Measurements from ENCODE around the gene HMCN2.
"Not testable (repeated sequence)": the region's sequence is repeated elsewhere in the genome, so short reads cannot be mapped to it uniquely, and the experiment has no call there.

The HMCN2 gene

DNA sequence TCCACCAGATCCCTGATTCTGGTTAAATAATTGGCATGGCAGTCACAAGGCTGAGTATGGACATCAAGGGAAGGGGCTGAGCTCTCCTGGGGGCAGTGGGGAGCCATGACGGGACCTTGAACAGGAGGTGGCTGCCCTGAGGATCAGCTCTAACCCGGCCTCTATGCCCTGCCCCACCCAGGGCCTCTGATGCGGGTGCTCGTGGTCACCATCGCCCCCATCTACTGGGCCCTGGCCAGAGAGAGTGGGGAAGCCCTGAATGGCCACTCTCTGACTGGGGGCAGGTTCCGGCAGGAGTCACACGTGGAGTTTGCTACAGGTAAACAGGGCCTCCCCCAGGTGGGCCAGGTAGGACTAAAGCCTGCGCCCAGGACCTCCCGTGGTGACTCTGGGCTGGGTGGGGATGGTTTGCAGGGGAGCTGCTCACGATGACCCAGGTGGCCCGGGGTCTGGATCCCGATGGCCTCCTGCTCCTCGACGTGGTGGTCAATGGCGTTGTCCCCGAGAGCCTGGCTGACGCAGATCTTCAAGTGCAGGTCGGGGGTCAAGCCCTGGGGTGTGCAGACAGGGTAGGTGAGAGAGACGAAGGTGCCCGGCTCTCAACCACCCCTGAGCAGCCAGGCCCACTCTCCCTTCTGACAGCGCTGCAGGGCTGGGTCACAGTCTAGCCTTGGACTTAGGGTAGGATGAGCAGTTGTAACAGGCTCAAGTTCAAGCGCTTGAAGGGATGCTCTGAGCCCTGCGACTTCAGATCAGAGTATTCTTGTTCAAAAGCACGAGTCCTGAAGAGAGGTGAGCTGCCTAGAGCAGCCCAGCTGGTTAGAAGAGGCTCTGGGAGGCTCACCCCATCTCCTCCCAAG is 159.3 kb downstream of the HMCN2 start:
- no peak for DNase-seq

GRCh38 chr9:130425741-130426466 is 160.3 kb downstream of the HMCN2 start:
- DNase-seq = no peak

GRCh38 chr9:130426467-130426773 is 160.9 kb downstream of the HMCN2 start:
- DNase-seq = no peak

- DNase-seq = no peak
Observed at GRCh38 chr9:130426883-130427282, 161.3 kb downstream of the HMCN2 start.

- no peak for DNase-seq
Observed at GRCh38 chr9:130427326-130427725, 161.8 kb downstream of the HMCN2 start.

DNA sequence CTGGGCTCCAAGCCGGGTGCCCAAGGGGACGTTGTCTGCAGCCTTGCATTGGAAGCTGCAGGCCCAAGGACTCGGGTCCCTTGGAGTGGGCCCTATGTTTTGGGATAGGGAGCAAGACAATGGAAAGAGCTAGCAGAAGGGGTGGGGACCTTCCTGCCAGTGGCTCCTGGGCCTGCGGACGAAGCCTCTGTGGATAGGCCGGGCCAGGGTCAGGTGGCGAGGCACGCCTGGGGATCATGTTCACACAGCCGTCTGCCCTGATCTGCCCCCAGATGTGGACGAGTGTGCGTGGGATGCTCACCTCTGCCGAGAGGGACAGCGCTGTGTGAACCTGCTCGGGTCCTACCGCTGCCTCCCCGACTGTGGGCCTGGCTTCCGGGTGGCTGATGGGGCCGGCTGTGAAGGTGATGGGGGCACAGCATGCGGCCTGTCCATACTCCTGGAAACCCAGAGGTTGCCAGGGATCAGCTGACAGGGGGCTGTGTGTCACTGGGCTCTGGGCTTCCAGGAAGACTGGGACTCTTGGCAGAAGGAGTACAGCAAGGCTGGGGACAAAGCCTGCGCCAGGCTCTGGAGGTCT is 162.6 kb downstream of the HMCN2 start:
- no peak for DNase-seq

GRCh38 chr9:130429381-130429780 is 163.8 kb downstream of the HMCN2 start:
- DNase-seq = no peak

- no peak for DNase-seq
Observed at GRCh38 chr9:130429831-130430230, 164.3 kb downstream of the HMCN2 start.

DNA sequence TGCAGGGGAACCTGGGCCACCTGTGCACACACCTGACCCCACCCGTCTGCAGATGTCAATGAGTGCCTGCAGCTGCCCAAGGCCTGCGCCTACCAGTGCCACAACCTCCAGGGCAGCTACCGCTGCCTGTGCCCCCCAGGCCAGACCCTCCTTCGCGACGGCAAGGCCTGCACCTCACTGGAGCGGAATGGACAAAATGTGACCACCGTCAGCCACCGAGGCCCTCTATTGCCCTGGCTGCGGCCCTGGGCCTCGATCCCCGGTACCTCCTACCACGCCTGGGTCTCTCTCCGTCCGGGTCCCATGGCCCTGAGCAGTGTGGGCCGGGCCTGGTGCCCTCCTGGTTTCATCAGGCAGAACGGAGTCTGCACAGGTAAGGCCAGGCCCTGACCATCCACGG is 164.7 kb downstream of the HMCN2 start:
- DNase-seq = no peak

- DNase-seq = no peak
Observed at GRCh38 chr9:130430734-130431535, 165.4 kb downstream of the HMCN2 start.

DNA sequence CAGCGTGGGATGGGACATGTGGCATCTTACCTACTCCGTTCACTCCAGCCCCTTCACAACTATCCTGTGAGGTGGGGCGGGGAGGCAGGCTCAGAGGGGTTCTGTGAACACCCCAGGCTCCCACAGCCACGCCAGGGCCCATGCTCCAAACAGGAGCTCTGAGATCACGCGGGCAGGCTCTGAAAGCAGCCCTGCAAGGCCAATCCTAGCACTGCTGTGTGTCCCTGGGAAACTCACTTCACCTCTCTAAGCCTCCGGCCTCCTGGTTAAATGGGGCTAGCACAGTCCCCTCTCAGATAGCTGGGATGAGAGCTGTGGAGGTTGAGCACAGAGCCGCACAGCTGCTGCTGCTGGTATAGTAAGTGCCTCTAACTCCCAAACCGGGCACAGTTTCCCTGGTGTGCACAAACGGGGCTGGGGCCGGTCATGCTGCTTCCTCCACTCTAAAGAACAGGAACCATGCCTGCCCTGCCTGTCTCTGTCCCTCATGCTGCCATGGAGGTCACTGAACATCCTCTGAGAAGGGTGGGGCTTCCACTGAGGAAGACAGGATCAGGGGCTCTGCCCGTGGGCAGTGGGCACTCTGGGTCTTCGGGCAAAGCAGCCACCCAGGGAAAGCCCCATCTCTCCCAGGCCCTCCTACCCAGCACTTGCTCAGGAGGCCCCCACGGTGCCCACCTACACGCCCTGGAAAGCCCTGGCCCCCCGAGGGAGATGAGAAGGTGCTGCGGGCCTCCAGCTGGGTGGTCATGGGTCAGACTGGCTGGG is 166.2 kb downstream of the HMCN2 start:
- no peak for DNase-seq

DNA sequence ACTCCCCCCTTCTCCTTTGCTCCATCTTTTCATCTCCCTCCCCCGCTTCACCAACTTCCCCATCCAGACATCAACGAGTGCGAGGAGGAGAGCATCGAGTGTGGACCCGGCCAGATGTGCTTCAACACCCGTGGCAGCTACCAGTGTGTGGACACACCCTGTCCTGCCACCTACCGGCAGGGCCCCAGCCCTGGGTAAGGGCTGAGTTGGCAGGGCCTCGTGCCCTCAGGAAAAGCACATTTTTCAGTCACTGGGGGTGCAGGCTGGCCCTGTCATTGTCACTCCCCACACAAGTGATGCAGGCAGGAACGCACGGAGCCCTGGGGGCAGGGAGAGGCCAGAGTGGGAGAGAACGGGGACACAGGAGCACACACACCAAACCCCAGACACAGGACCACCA is 166.8 kb downstream of the HMCN2 start:
- no peak for DNase-seq

- DNase-seq = peak; percentile 39
Observed at GRCh38 chr9:130432796-130433167, 167.2 kb downstream of the HMCN2 start.

GRCh38 chr9:130433168-130433946 is 167.8 kb downstream of the HMCN2 start:
- DNase-seq = peak; percentile 56

- no peak for DNase-seq
Observed at GRCh38 chr9:130433947-130434262, 168.3 kb downstream of the HMCN2 start.

DNA sequence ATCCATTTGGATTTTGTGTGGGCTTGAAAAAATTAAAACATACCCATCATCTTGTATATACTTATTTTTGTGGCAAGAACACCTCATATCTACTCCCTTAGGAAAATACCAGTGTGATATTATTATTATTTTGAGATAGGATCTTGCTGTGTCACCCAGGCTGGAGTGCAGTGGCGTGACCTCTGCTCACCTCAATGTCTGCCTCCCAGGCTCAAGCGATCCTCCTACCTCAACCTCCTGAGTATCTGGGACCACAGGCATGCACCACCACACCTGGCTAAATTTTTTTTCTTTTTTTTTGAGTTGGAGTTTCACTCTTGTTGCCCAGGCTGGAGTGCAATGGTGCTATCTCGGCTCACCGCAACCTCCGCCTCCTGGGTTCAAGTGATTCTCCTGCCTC is 169.1 kb downstream of the HMCN2 start:
- not testable (repeated sequence) for DNase-seq

DNA sequence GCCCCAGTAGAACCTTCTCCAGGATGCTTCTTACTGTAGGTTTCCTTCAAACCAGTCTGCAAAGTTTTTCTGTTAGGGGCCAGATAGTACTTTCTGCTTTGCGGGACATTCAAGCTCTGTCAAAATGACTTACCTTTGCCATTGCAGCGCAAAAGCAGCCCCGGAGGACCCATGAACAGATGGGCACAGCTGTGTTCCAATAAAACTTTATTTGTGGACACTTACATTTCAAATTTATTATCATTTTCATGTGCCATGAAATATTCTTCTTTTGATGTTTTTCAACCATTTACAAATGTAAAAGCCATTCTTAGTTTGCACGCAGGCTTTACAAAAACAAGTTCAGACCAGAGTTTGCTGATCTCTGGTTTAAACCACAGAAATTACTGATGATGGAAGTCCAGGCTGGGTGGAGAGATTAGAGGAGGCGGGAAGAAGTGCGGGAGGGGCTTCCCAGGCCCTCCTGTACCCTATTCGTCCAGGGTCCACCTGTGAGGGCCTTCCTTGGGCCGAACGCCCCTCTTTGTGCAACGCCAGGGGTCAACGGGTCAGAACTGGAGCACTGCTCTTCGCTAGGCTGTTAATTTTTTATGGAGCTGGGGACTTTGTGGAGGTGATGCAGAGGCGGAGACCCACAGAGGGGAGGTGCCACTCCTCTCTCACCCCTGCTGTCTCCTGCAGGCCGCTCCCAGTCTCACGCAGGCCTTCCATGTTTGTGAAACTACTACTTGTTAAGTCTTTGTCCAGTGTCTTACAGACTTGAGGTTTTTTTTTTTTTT is 171.6 kb downstream of the HMCN2 start:
- DNase-seq = no peak

- no peak for DNase-seq
Observed at GRCh38 chr9:130438382-130438981, 172.9 kb downstream of the HMCN2 start.

GRCh38 chr9:130441031-130441430 is 175.5 kb downstream of the HMCN2 start:
- no peak for DNase-seq

DNA sequence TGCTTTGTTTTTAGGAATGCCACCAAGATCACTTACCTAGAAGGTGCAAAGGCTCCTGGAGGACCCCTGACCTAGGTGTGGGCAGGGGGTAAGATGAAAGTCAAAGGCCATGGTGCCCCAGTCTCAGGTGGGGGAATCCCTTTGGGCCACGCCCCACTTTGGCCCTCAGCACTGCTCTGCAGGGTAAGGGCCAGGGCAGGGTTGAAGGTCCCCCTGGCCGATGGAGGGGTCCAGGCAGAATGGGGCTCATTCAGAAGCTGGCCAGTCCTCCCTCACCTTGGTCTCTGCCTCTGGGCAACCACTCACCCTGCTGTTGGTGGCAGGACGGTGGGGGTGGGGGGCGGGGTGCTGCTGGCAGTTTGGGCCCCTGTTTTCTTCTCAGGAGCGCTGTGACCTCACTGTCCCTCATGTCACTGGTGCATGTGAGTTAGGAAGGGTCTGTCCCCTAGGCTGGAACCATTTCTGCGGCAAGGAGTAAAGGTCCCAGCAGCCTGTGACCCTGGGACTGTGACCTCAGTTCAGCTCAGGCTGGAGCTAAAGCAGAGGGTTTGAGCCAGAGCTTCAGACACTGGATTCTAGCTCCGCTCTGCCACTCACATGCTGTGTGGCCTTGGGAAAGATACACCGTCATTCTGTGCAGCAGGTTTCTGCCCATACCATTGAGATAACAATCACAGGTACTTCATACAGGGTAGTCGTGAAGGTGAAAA is 177.3 kb downstream of the HMCN2 start:
- no peak for DNase-seq
